ENCODE results near the gene PODNL1. TPM values are rescaled to one million over a fixed set of nuclear protein-coding genes. Genes with fewer than 3 reads are reported as not detected.
A peak's percentile ranks its signal among the peaks of the same experiment; 100 is the strongest.

Gene PODNL1
- total and polyA plus RNA-seq, 3 experiments from 2014 or later = 0.24 TPM; not detected in 2

DNA sequence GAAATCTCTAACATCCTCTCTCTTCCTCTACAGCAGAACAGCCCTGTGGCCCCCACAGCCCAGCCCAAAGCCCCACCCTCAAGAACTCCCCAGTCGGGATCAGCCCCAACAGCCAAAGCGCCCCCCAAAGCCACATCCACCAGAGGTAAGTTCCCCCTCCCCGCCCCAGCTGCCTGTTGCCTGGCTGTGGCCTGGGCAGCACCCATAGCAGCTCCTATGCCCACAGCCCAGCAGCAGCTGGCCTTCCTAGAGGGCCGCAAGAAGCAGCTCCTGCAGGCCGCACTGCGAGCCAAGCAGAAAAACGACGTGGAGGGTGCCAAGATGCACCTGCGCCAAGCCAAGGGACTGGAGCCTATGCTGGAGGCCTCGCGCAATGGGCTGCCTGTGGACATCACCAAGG, 17.7 kb downstream of the PODNL1 start:
- Histone ChIP-seq H3K4me1 (ENCODE audit: insufficient read depth, low read length) (no peaks in the 10 kb centered on the region), H3K27me3 (ENCODE audit: insufficient read depth, low read length, poor library complexity, severe bottlenecking) (no peaks in the 10 kb centered on the region), H3K9me3 (ENCODE audit: low read length) (peaks cover 5% of the 10 kb centered on the region), H3K27ac (ENCODE audit: low read depth, low read length) (no peak overlapping the region), H3K4me3 (ENCODE audit: low read length) (no peak overlapping the region), H3K36me3 (ENCODE audit: insufficient read depth, low read length) (peaks cover 8% of the 10 kb centered on the region)
- ChIA-PET POLR2A (no interaction called here), CTCF (no interaction called here)
- Mint-ChIP-seq H3K4me3 (no peak overlapping the region), H3K9me3 (no peaks in the 10 kb centered on the region), H3K27me3 (no peaks in the 10 kb centered on the region), H3K27ac (peak overlapping the region in 1 of 8 donors; percentile 82), H3K4me1 (peaks cover 0 to 4% (median 3%) of the 10 kb centered on the region in 3 donors), H3K36me3 (peaks cover 14 to 67% (median 16%) of the 10 kb centered on the region in 3 donors)
- DNase-seq = no peak

DNA sequence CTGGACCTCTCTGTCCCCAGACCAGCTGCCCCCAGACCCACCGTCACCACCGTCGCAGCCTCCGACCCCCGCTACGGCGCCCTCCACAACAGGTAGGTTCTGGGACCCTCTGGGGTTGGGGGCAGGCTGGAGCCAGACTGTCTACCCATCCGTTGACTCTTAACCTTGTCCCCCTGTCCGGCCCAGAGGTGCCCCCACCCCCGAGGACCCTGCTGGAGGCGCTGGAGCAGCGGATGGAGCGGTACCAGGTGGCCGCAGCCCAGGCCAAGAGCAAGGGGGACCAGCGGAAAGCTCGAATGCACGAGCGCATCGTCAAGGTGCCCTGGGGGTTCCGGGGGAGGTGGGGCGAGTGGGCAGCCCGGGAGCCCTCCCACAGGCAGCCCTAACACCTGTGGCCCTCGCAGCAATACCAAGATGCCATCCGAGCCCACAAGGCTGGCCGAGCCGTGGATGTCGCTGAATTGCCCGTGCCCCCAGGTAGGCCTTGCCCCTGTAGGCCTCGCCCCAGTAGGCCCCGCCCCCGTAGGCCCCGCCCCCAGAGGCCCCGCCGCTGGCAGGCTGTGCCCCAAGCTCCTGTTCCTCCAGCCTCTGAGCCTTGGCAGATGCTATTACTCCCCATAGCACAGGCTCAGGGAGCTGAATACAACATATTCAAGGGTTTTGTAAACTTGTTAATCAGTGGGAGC, 19.3 kb downstream of the PODNL1 start:
- Mint-ChIP-seq H3K4me3 (no peak overlapping the region), H3K27ac (peak overlapping the region in 1 of 8 donors; percentile 47), H3K27me3 (no peaks in the 10 kb centered on the region), H3K36me3 (peaks cover 13 to 71% (median 16%) of the 10 kb centered on the region in 3 donors), H3K4me1 (peaks cover 0 to 4% (median 3%) of the 10 kb centered on the region in 3 donors), H3K9me3 (no peaks in the 10 kb centered on the region)
- H3K36me3 ChIP-seq (ENCODE audit: insufficient read depth, low read length) = peaks cover 8% of the 10 kb centered on the region
- peaks cover 5% of the 10 kb centered on the region for H3K9me3 ChIP-seq (ENCODE audit: low read length)
- no peak overlapping the region for H3K27ac ChIP-seq (ENCODE audit: low read depth, low read length)
- no peaks in the 10 kb centered on the region for H3K4me1 ChIP-seq (ENCODE audit: insufficient read depth, low read length)
- ChIA-PET POLR2A (no interaction called here), CTCF (interaction anchor here (1.5 kb wide), 1 partner anchor 20 kb away, joined by 3 read pairs; the partner anchor contains the start of gene PODNL1)
- no peak for DNase-seq
- no peaks in the 10 kb centered on the region for H3K27me3 ChIP-seq (ENCODE audit: insufficient read depth, low read length, poor library complexity, severe bottlenecking)
- no peak overlapping the region for H3K4me3 ChIP-seq (ENCODE audit: low read length)

DNA sequence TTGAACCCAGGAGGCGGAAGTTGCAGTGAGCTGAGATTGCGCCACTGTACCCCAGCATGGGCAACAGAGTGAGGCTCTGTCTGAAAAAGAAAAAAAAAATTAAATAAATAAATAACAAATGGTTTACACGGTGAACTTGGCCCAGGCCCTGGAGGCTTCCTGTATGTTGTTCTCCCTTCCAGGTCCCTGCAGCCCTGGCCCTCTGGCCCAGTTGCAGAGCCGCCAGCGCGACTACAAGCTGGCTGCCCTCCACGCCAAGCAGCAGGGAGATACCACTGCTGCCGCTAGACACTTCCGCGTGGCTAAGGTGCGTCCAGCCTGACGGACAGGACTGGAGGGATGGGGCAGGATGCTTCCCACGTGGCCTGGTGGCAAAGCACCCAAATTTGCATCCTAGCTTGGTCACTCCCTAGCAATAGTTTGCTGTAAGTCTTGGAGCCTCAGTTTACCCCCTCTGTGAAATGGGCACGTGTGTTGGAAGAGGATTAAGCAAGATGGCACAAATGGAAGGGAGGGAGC, 20.3 kb downstream of the PODNL1 start:
- H3K36me3 Mint-ChIP-seq = peaks cover 11 to 69% (median 16%) of the 10 kb centered on the region in 3 donors
- no peaks in the 10 kb centered on the region for H3K9me3 Mint-ChIP-seq
- Histone ChIP-seq H3K4me1 (ENCODE audit: insufficient read depth, low read length) (no peaks in the 10 kb centered on the region), H3K27ac (ENCODE audit: low read depth, low read length) (no peak overlapping the region), H3K9me3 (ENCODE audit: low read length) (peaks cover 5% of the 10 kb centered on the region), H3K27me3 (ENCODE audit: insufficient read depth, low read length, poor library complexity, severe bottlenecking) (no peaks in the 10 kb centered on the region), H3K36me3 (ENCODE audit: insufficient read depth, low read length) (peaks cover 8% of the 10 kb centered on the region), H3K4me3 (ENCODE audit: low read length) (no peak overlapping the region)
- DNase-seq = no peak
- no peaks in the 10 kb centered on the region for H3K27me3 Mint-ChIP-seq
- no peak overlapping the region for H3K4me3 Mint-ChIP-seq
- H3K4me1 Mint-ChIP-seq = peaks cover 0 to 4% (median 3%) of the 10 kb centered on the region in 3 donors
- ChIA-PET POLR2A (no interaction called here), CTCF (interaction anchor here (1.5 kb wide), 1 partner anchor 21 kb away, joined by 3 read pairs; the partner anchor contains the start of gene PODNL1)
- no peak overlapping the region for H3K27ac Mint-ChIP-seq

DNA sequence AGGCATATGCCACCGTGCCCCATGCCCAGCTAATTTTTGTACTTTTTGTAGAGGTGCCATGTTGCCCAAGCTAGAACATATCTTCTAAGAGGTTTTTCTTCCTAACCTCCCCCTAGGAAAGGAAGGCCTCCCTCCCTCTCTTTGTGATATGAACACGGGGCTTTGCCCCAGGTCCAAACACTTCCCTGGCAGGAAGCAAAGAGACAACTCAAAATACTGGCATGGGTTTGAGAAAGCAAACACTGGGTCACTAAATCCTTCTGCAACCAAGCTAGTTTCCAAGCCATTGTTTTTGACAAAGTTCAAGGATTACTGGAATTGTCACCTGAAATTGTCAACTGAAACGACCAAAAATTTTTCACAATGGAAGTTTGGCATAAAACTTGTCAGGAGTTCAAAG, 23.4 kb downstream of the PODNL1 start:
- Mint-ChIP-seq H3K4me3 (no peak overlapping the region), H3K27ac (peak overlapping the region in 1 of 8 donors; percentile 76), H3K27me3 (no peaks in the 10 kb centered on the region), H3K9me3 (no peaks in the 10 kb centered on the region), H3K36me3 (peaks cover 0 to 65% (median 2%) of the 10 kb centered on the region in 3 donors), H3K4me1 (no peaks in the 10 kb centered on the region)
- H3K4me1 ChIP-seq (ENCODE audit: insufficient read depth, low read length) = no peaks in the 10 kb centered on the region
- H3K27me3 ChIP-seq (ENCODE audit: insufficient read depth, low read length, poor library complexity, severe bottlenecking) = no peaks in the 10 kb centered on the region
- H3K4me3 ChIP-seq (ENCODE audit: low read length) = no peak overlapping the region
- no peaks in the 10 kb centered on the region for H3K9me3 ChIP-seq (ENCODE audit: low read length)
- H3K36me3 ChIP-seq (ENCODE audit: insufficient read depth, low read length) = no peaks in the 10 kb centered on the region
- DNase-seq = no peak
- no peak overlapping the region for H3K27ac ChIP-seq (ENCODE audit: low read depth, low read length)
- ChIA-PET CTCF (interaction anchor here (0.7 to 1.2 kb wide), 2 partner anchors 12 to 76 kb away, joined by 3 to 4 read pairs; no protein-coding TSS in a partner anchor), POLR2A (no interaction called here)

- H3K9me3 Mint-ChIP-seq = no peaks in the 10 kb centered on the region
- DNase-seq = no peak
- H3K27me3 Mint-ChIP-seq = no peaks in the 10 kb centered on the region
- ChIA-PET CTCF (no interaction called here), POLR2A (no interaction called here)
- peaks cover 0 to 68% (median 2%) of the 10 kb centered on the region in 3 donors for H3K36me3 Mint-ChIP-seq
- H3K4me3 ChIP-seq (ENCODE audit: low read length) = no peak overlapping the region
- no peaks in the 10 kb centered on the region for H3K9me3 ChIP-seq (ENCODE audit: low read length)
- H3K4me1 Mint-ChIP-seq = no peaks in the 10 kb centered on the region
- H3K27ac Mint-ChIP-seq = no peak overlapping the region
- no peaks in the 10 kb centered on the region for H3K27me3 ChIP-seq (ENCODE audit: insufficient read depth, low read length, poor library complexity, severe bottlenecking)
- H3K27ac ChIP-seq (ENCODE audit: low read depth, low read length) = no peak overlapping the region
- no peaks in the 10 kb centered on the region for H3K36me3 ChIP-seq (ENCODE audit: insufficient read depth, low read length)
- no peak overlapping the region for H3K4me3 Mint-ChIP-seq
- H3K4me1 ChIP-seq (ENCODE audit: insufficient read depth, low read length) = no peaks in the 10 kb centered on the region
These were observed 24.9 kb downstream of the PODNL1 start for GRCh38 chr19:13913352-13913751.

- Histone ChIP-seq H3K36me3 (ENCODE audit: insufficient read depth, low read length) (no peaks in the 10 kb centered on the region), H3K9me3 (ENCODE audit: low read length) (no peaks in the 10 kb centered on the region), H3K27me3 (ENCODE audit: insufficient read depth, low read length, poor library complexity, severe bottlenecking) (no peaks in the 10 kb centered on the region), H3K4me3 (ENCODE audit: low read length) (no peak overlapping the region), H3K27ac (ENCODE audit: low read depth, low read length) (no peak overlapping the region), H3K4me1 (ENCODE audit: insufficient read depth, low read length) (peaks cover 11% of the 10 kb centered on the region)
- peaks cover 0 to 40% (median 1%) of the 10 kb centered on the region in 3 donors for H3K36me3 Mint-ChIP-seq
- ChIA-PET POLR2A (no interaction called here), CTCF (interaction anchor here (0.7 kb wide), 1 partner anchor 647 kb away, joined by 3 read pairs; no protein-coding TSS in a partner anchor)
- H3K4me1 Mint-ChIP-seq = peaks cover 11 to 22% (median 11%) of the 10 kb centered on the region in 3 donors
- no peak overlapping the region for H3K4me3 Mint-ChIP-seq
- H3K27ac Mint-ChIP-seq = peak overlapping the region in 2 of 8 donors; percentile 15 to 81
- no peak for DNase-seq
- no peaks in the 10 kb centered on the region for H3K27me3 Mint-ChIP-seq
- no peaks in the 10 kb centered on the region for H3K9me3 Mint-ChIP-seq
These were observed 28.8 kb downstream of the PODNL1 start for GRCh38 chr19:13909430-13909829.

DNA sequence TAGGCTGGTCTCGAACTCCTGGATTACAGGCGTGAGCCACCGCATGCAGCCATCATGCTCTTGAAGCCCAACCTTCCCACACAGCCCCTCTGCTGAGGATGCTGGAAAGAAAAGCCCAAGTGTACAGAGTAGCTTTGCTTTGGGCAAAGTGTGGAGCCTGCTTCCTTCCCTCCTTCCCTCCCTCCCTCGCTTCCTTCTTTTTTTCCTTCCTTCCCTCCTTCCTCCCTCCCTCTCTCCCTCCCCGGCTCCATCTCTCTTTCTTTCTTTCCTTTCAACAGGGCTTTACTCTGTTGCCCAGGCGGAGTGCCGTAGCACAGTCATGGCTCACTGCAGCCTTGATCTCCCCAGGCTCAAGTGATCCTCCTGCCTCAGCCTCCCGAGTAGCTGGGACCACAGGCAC, 29.5 kb downstream of the PODNL1 start:
- no peaks in the 10 kb centered on the region for H3K36me3 ChIP-seq (ENCODE audit: insufficient read depth, low read length)
- no peaks in the 10 kb centered on the region for H3K27me3 ChIP-seq (ENCODE audit: insufficient read depth, low read length, poor library complexity, severe bottlenecking)
- peaks cover 11% of the 10 kb centered on the region for H3K4me1 ChIP-seq (ENCODE audit: insufficient read depth, low read length)
- Mint-ChIP-seq H3K27me3 (no peaks in the 10 kb centered on the region), H3K9me3 (no peaks in the 10 kb centered on the region), H3K27ac (no peak overlapping the region), H3K36me3 (peaks cover 0 to 37% (median 1%) of the 10 kb centered on the region in 3 donors), H3K4me3 (peak overlapping the region in 1 of 7 donors; percentile 18), H3K4me1 (peaks cover 11 to 22% (median 11%) of the 10 kb centered on the region in 3 donors)
- H3K27ac ChIP-seq (ENCODE audit: low read depth, low read length) = no peak overlapping the region
- DNase-seq = no peak
- no peaks in the 10 kb centered on the region for H3K9me3 ChIP-seq (ENCODE audit: low read length)
- CTCF ChIA-PET = interaction anchor here (0.7 kb wide), 1 partner anchor 648 kb away, joined by 3 read pairs; no protein-coding TSS in a partner anchor
- no peak overlapping the region for H3K4me3 ChIP-seq (ENCODE audit: low read length)
- POLR2A ChIA-PET = no interaction called here

GRCh38 chr19:13906910-13907309, 31.3 kb downstream of the PODNL1 start:
- no peak for DNase-seq
- H3K27me3 Mint-ChIP-seq = no peaks in the 10 kb centered on the region
- H3K9me3 Mint-ChIP-seq = no peaks in the 10 kb centered on the region
- no peaks in the 10 kb centered on the region for H3K27me3 ChIP-seq (ENCODE audit: insufficient read depth, low read length, poor library complexity, severe bottlenecking)
- no peaks in the 10 kb centered on the region for H3K9me3 ChIP-seq (ENCODE audit: low read length)
- H3K4me1 ChIP-seq (ENCODE audit: insufficient read depth, low read length) = peaks cover 11% of the 10 kb centered on the region
- H3K4me3 Mint-ChIP-seq = peak overlapping the region; percentile 75 to 90 (median 81)
- peaks cover 11 to 27% (median 11%) of the 10 kb centered on the region in 3 donors for H3K4me1 Mint-ChIP-seq
- H3K4me3 ChIP-seq (ENCODE audit: low read length) = peak overlapping the region; percentile 62
- H3K36me3 Mint-ChIP-seq = peaks cover 0 to 21% (median 1%) of the 10 kb centered on the region in 3 donors
- H3K27ac ChIP-seq (ENCODE audit: low read depth, low read length) = peak overlapping the region; percentile 72
- CTCF ChIA-PET = interaction anchor here (1.2 to 1.6 kb wide), 3 partner anchors 21 to 230 kb away, joined by 3 to 4 read pairs (median 3); partner anchors contain the start of gene ASF1B
- H3K36me3 ChIP-seq (ENCODE audit: insufficient read depth, low read length) = no peaks in the 10 kb centered on the region
- POLR2A ChIA-PET = interaction anchor here (0.5 kb wide), 1 partner anchor 21 kb away, joined by 3 read pairs; no protein-coding TSS in a partner anchor
- peak overlapping the region; percentile 14 to 94 (median 83) for H3K27ac Mint-ChIP-seq

All from CD8-positive, alpha-beta memory T cell (primary cell).